ENCODE data around the gene PTPRO. TPM values are rescaled to one million over a fixed set of nuclear protein-coding genes. Genes with fewer than 3 reads are reported as not detected.
A peak's percentile ranks its signal among the peaks of the same experiment; 100 is the strongest.

PTPRO gene
- total RNA-seq, 1 donor from 2014 or later: 4.3 TPM

GRCh38 chr12:15520844-15521243 is 198.5 kb downstream of the PTPRO start:
- Mint-ChIP-seq H3K9me3 (peaks cover 6% of the 10 kb centered on the region), H3K27ac (no peak overlapping the region)

GRCh38 chr12:15522574-15523187 is 200.4 kb downstream of the PTPRO start:
- H3K9me3 Mint-ChIP-seq: peaks cover 10% of the 10 kb centered on the region
- H3K36me3 Mint-ChIP-seq: peaks cover 2% of the 10 kb centered on the region
- no peak for DNase-seq (ENCODE audit: low spot score in 2 of 2, unreplicated experiment in 2 of 2)
- TF ChIP-seq CTCF (IDR thresholded peaks at IDR 0.05; ENCODE audit: unreplicated experiment): peak; percentile 50
- H3K4me3 Mint-ChIP-seq: no peak overlapping the region
- H3K4me1 Mint-ChIP-seq: peaks cover 9% of the 10 kb centered on the region
- H3K27me3 Mint-ChIP-seq (ENCODE audit: low read depth): peaks cover 2% of the 10 kb centered on the region
- H3K27ac Mint-ChIP-seq: no peak overlapping the region

More at GRCh38 chr12:15520844-15521243, 198.5 kb downstream of the PTPRO start:
- H3K4me3 Mint-ChIP-seq: no peak overlapping the region
- no peak for DNase-seq (ENCODE audit: low spot score in 2 of 2, unreplicated experiment in 2 of 2)
- H3K4me1 Mint-ChIP-seq: peaks cover 9% of the 10 kb centered on the region
- H3K36me3 Mint-ChIP-seq: peaks cover 3% of the 10 kb centered on the region
- peaks cover 6% of the 10 kb centered on the region for H3K27me3 Mint-ChIP-seq (ENCODE audit: low read depth)
- TF ChIP-seq CTCF (IDR thresholded peaks at IDR 0.05; ENCODE audit: unreplicated experiment): no peak

- peaks cover 11% of the 10 kb centered on the region for H3K36me3 Mint-ChIP-seq
- peaks cover 9% of the 10 kb centered on the region for H3K4me1 Mint-ChIP-seq
- H3K4me3 Mint-ChIP-seq: no peak overlapping the region
- H3K9me3 Mint-ChIP-seq: peaks cover 23% of the 10 kb centered on the region
- no peak overlapping the region for H3K27ac Mint-ChIP-seq
- peaks cover 2% of the 10 kb centered on the region for H3K27me3 Mint-ChIP-seq (ENCODE audit: low read depth)
- TF ChIP-seq CTCF (IDR thresholded peaks at IDR 0.05; ENCODE audit: unreplicated experiment): no peak
- DNase-seq (ENCODE audit: low spot score in 2 of 2, unreplicated experiment in 2 of 2): no peak
Measured at GRCh38 chr12:15525441-15525840, 203.1 kb downstream of the PTPRO start.

GRCh38 chr12:15526033-15526432 is 203.7 kb downstream of the PTPRO start:
- Mint-ChIP-seq H3K4me3 (no peak overlapping the region), H3K4me1 (peaks cover 6% of the 10 kb centered on the region), H3K27me3 (ENCODE audit: low read depth) (peaks cover 2% of the 10 kb centered on the region), H3K27ac (no peak overlapping the region), H3K36me3 (peaks cover 11% of the 10 kb centered on the region), H3K9me3 (peaks cover 23% of the 10 kb centered on the region)
- no peak for TF ChIP-seq CTCF (IDR thresholded peaks at IDR 0.05; ENCODE audit: unreplicated experiment)
- DNase-seq (ENCODE audit: low spot score in 2 of 2, unreplicated experiment in 2 of 2): no peak

- no peak for TF ChIP-seq CTCF (IDR thresholded peaks at IDR 0.05; ENCODE audit: unreplicated experiment)
- H3K4me1 Mint-ChIP-seq: peaks cover 3% of the 10 kb centered on the region
- no peak for DNase-seq (ENCODE audit: low spot score in 2 of 2, unreplicated experiment in 2 of 2)
- H3K36me3 Mint-ChIP-seq: peaks cover 11% of the 10 kb centered on the region
- no peak overlapping the region for H3K4me3 Mint-ChIP-seq
- no peak overlapping the region for H3K27ac Mint-ChIP-seq
- peaks cover 23% of the 10 kb centered on the region for H3K9me3 Mint-ChIP-seq
- H3K27me3 Mint-ChIP-seq (ENCODE audit: low read depth): peaks cover 2% of the 10 kb centered on the region
Measured at GRCh38 chr12:15527201-15528080, 205.1 kb downstream of the PTPRO start.
